ENCODE measurements around the gene ADSS2. TPM values are rescaled to one million over a fixed set of nuclear protein-coding genes. Genes with fewer than 3 reads are reported as not detected.

ADSS2 gene
- total RNA-seq, 1 donor from 2014 or later, result 6.1 TPM

DNA sequence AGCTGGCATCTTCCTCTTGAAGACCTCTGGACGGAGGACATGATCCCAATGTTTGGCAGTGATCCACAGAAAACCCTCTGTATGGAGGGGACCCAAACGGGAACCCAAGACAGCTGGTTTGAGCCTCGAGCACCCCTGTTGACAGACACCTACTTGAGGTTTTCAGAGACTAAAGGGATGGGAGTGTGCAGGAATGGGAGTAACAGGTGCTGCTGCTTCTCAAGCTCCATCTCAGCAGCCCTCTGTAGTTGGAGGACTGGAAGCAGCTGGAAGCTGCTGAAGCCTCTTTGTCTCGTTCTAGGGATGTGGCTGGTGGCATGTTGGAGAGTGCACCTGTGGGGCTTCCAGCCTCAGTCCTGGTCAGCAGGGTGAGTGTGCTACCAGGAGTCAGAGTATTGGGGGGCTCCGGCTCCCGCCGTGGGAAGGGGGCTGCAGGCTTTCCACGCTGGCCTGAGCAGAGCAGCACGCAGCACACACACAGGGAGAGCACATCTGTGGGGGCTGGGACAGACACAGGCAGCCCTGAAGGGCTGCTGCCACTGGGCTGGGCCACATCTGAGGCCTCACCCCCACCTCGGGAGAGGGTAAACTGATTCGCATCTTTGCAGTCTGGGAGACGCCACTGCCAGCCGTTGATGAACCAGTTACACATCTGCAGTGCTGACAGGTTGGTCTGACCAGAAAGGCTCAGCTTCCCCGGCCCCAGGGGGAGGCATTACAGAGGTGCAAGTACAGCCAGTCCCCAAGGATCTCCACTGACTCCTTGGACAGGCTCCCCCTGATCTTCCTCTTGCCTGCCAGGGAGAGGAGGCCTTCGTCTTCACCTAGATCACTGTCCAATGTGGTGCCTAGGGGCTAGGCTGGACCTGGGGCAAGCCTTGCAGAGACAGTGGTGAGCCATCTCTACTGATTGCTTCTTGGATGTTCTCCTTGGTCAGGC is 56.6 kb downstream of the ADSS2 start:
- TF ChIP-seq CTCF (IDR thresholded peaks at IDR 0.05; ENCODE audit: borderline replicate concordance), result no peak

GRCh38 chr1:244394346-244394745 is 57.4 kb downstream of the ADSS2 start:
- no peak for TF ChIP-seq CTCF (IDR thresholded peaks at IDR 0.05; ENCODE audit: borderline replicate concordance)
- Histone ChIP-seq H3K36me3 (no peaks in the 10 kb centered on the region), H3K27me3 (ENCODE audit: low read depth) (no peaks in the 10 kb centered on the region), H3K9me3 (replicated peaks) (no peaks in the 10 kb centered on the region), H3K27ac (replicated peaks) (no peak overlapping the region), H3K4me3 (no peak overlapping the region), H3K4me1 (no peaks in the 10 kb centered on the region)
- intact Hi-C loops (cut with micrococcal nuclease), result no loop called here
- no peak for DNase-seq

More for the DNA sequence above, 56.6 kb downstream of the ADSS2 start:
- no peaks in the 10 kb centered on the region for H3K4me1 ChIP-seq
- H3K36me3 ChIP-seq, result no peaks in the 10 kb centered on the region
- peaks cover 2% of the 10 kb centered on the region for H3K9me3 ChIP-seq (replicated peaks)
- no peak overlapping the region for H3K27ac ChIP-seq (replicated peaks)
- intact Hi-C loops (cut with micrococcal nuclease), result no loop called here
- no peak overlapping the region for H3K4me3 ChIP-seq
- DNase-seq, result no peak
- no peaks in the 10 kb centered on the region for H3K27me3 ChIP-seq (ENCODE audit: low read depth)

- Histone ChIP-seq H3K36me3 (no peaks in the 10 kb centered on the region), H3K27me3 (ENCODE audit: low read depth) (no peaks in the 10 kb centered on the region), H3K27ac (replicated peaks) (no peak overlapping the region), H3K4me3 (no peak overlapping the region), H3K4me1 (no peaks in the 10 kb centered on the region), H3K9me3 (replicated peaks) (no peaks in the 10 kb centered on the region)
- no peak for TF ChIP-seq CTCF (IDR thresholded peaks at IDR 0.05; ENCODE audit: borderline replicate concordance)
- no peak for DNase-seq
- intact Hi-C loops (cut with micrococcal nuclease), result no loop called here
These were observed 58.0 kb downstream of the ADSS2 start for GRCh38 chr1:244393604-244394176.

- no peaks in the 10 kb centered on the region for H3K4me1 ChIP-seq
- no peak for DNase-seq
- H3K27me3 ChIP-seq (ENCODE audit: low read depth), result no peaks in the 10 kb centered on the region
- H3K9me3 ChIP-seq (replicated peaks), result no peaks in the 10 kb centered on the region
- H3K36me3 ChIP-seq, result no peaks in the 10 kb centered on the region
- H3K27ac ChIP-seq (replicated peaks), result no peak overlapping the region
- intact Hi-C loops (cut with micrococcal nuclease), result no loop called here
- no peak for TF ChIP-seq CTCF (IDR thresholded peaks at IDR 0.05; ENCODE audit: borderline replicate concordance)
- no peak overlapping the region for H3K4me3 ChIP-seq
These were observed 59.9 kb downstream of the ADSS2 start for GRCh38 chr1:244391761-244392160.

GRCh38 chr1:244388961-244389360 is 62.7 kb downstream of the ADSS2 start:
- TF ChIP-seq CTCF (IDR thresholded peaks at IDR 0.05; ENCODE audit: borderline replicate concordance), result no peak
- Histone ChIP-seq H3K27me3 (ENCODE audit: low read depth) (no peaks in the 10 kb centered on the region), H3K27ac (replicated peaks) (no peak overlapping the region), H3K4me1 (no peaks in the 10 kb centered on the region), H3K36me3 (no peaks in the 10 kb centered on the region), H3K4me3 (no peak overlapping the region), H3K9me3 (replicated peaks) (no peaks in the 10 kb centered on the region)
- intact Hi-C loops (cut with micrococcal nuclease), result no loop called here
- no peak for DNase-seq
